GM21717 (cell line): ENCODE data around the gene PLA2R1.
A peak's percentile ranks its signal among the peaks of the same experiment; 100 is the strongest.

Source experiments
- ATAC-seq: cut with Tn5 transposase; IDR thresholded peaks from one replicate; pipeline ENCODE4 v1.9.1; 2021; ENCODE audit warnings: mild to moderate bottlenecking, moderate library complexity; ENCODE audit not compliant: unreplicated experiment

Gene PLA2R1

GRCh38 chr2:160062292-160063005, at the start of gene PLA2R1:
Gene PLA2R1, minus strand, starts transcription at chr2:160062615. Its CDS starts 212 bp downstream, at chr2:160062403.
- ATAC-seq: no peak

- no peak for ATAC-seq
Measured at GRCh38 chr2:160110674-160111239, 48.3 kb upstream of the PLA2R1 start.

GRCh38 chr2:160109939-160110673, 47.7 kb upstream of the PLA2R1 start:
- peak; percentile 83 for ATAC-seq

- no peak for ATAC-seq
Measured at GRCh38 chr2:160109243-160109642, 46.8 kb upstream of the PLA2R1 start.

GRCh38 chr2:160108646-160109045, 46.2 kb upstream of the PLA2R1 start:
- no peak for ATAC-seq

- ATAC-seq: no peak
Measured at GRCh38 chr2:160105366-160105765, 43.0 kb upstream of the PLA2R1 start.

GRCh38 chr2:160104115-160104514, 41.7 kb upstream of the PLA2R1 start:
- ATAC-seq: no peak

GRCh38 chr2:160097326-160097725, 34.9 kb upstream of the PLA2R1 start:
- no peak for ATAC-seq

- ATAC-seq: no peak
Measured at GRCh38 chr2:160096409-160096808, 34.0 kb upstream of the PLA2R1 start.

GRCh38 chr2:160092445-160092844, 30.0 kb upstream of the PLA2R1 start:
- no peak for ATAC-seq

- ATAC-seq: no peak
Measured at GRCh38 chr2:160091381-160091780, 29.0 kb upstream of the PLA2R1 start.

GRCh38 chr2:160087854-160088745, 25.7 kb upstream of the PLA2R1 start:
- no peak for ATAC-seq

- no peak for ATAC-seq
Measured at GRCh38 chr2:160085662-160086061, 23.2 kb upstream of the PLA2R1 start.

GRCh38 chr2:160077912-160078810, 15.7 kb upstream of the PLA2R1 start:
- no peak for ATAC-seq

- no peak for ATAC-seq
Measured at GRCh38 chr2:160076914-160077313, 14.5 kb upstream of the PLA2R1 start.

- no peak for ATAC-seq
Measured at GRCh38 chr2:160076241-160076640, 13.8 kb upstream of the PLA2R1 start.

GRCh38 chr2:160075171-160075570, 12.8 kb upstream of the PLA2R1 start:
- no peak for ATAC-seq

GRCh38 chr2:160073284-160073888, 11.0 kb upstream of the PLA2R1 start:
- no peak for ATAC-seq

GRCh38 chr2:160068906-160069305, 6.5 kb upstream of the PLA2R1 start:
- no peak for ATAC-seq

GRCh38 chr2:160064916-160065315, 2.5 kb upstream of the PLA2R1 start:
- no peak for ATAC-seq
